Activated CD8-positive, alpha-beta memory T cell treated with anti-CD3 and anti-CD28 coated beads, Interleukin-2, amount 10 ng/mL, durations not matched to agents 7 days and 5 days (primary cell): Measurements from ENCODE around the gene ADGRG2. TPM values are rescaled to one million over a fixed set of nuclear protein-coding genes. Genes with fewer than 3 reads are reported as not detected.

Source experiments
- ATAC-seq: fragments of 150-1000 bp; cut with Tn5 transposase; one replicate; pipeline ENCODE4 v1.10.0; 2021; ENCODE audit warnings: moderate library complexity
- CTCF ChIA-PET: fragments of 350-600 bp; sonication (Branson Sonifier 250); formaldehyde crosslinking; loops from one replicate; lab custom pipeline; 2021; ENCODE audit warnings: antibody characterized with exemption; lab: Charles Lee
- DNase-seq: peaks from one replicate; pipeline ENCODE4 v3.0.0-alpha.2; 2020
- H3K27ac Mint-ChIP-seq: one replicate; pipeline ENCODE4 v1.8.0; 2021; ENCODE audit warnings: mild to moderate bottlenecking, mixed read lengths
- H3K27me3 Mint-ChIP-seq: one replicate; pipeline ENCODE4 v1.8.0; 2021; ENCODE audit warnings: mixed read lengths
- H3K36me3 Mint-ChIP-seq: one replicate; pipeline ENCODE4 v1.8.0; 2021; ENCODE audit warnings: mild to moderate bottlenecking, mixed read lengths
- H3K4me1 Mint-ChIP-seq: one replicate; pipeline ENCODE4 v1.8.0; 2021; ENCODE audit warnings: mixed read lengths
- H3K4me3 Mint-ChIP-seq: one replicate; pipeline ENCODE4 v1.8.0; 2021; ENCODE audit warnings: mild to moderate bottlenecking, moderate library complexity, mixed read lengths
- H3K9me3 Mint-ChIP-seq: one replicate; pipeline ENCODE4 v1.8.0; 2022; ENCODE audit warnings: low read depth, mixed read lengths
- total RNA-seq, 2 experiments: library from RNA; stranded (reverse); gene quantifications; one replicate each; pipeline ENCODE4 v1.2.3, GENCODE V29; 2021

Gene ADGRG2
- total RNA-seq, 2 experiments from 2014 or later = not detected

DNA sequence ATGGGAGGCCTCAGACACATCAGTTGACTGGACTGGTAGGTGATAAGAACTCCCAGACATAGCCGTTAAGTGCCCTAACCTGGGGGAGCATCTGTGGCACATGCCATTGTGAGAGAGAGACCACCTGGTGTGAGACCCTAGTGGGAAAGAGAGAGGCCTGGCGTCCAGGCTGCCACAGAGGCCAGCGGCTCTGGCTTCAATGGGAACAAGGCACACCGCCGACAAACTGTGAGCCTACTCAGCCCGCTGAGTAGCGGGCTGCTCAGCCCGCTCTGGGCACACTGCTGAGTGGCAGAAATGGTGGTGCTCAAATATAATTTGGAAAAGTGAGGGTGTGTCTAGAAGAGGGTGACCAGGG lies 172.3 kb downstream of the ADGRG2 start:
- Mint-ChIP-seq H3K9me3 (no peaks in the 10 kb centered on the region), H3K27ac (no peak overlapping the region), H3K27me3 (no peaks in the 10 kb centered on the region), H3K4me1 (peaks cover 9% of the 10 kb centered on the region), H3K4me3 (no peak overlapping the region), H3K36me3 (peaks cover 6% of the 10 kb centered on the region)
- DNase-seq (no peak), ATAC-seq (no peak)
- CTCF ChIA-PET = no interaction called here

DNA sequence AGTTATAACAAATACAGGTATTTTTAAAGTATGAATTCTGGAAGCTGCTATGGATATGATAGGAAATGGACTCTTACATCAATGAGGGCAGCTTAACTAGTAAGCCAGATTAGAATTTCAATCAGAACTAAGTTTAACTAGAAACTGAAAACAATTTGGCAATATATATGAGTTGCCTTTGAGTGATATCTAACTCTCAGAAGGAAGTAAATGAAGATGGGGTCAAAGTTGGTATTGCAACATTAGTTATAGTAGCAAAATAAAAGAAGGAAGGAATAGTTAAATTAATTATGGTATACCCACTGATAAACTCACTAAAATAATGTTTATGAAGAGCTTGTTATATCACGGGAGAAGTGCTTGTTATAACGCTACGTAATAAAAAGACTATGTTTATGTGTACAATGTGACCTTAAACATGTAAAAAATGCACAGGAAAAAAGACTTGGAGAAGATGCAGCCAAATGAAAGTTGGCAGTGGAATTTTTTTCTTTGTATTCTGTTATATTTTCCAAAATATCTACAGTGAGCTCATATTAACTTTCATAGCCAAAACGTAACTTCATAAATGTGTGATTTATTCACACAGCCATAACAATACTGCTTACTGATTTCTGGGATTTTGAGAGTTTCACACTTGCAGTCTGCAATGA lies 172.9 kb downstream of the ADGRG2 start:
- CTCF ChIA-PET = no interaction called here
- no peak for ATAC-seq
- H3K4me1 Mint-ChIP-seq = peaks cover 8% of the 10 kb centered on the region
- H3K36me3 Mint-ChIP-seq = peaks cover 6% of the 10 kb centered on the region
- H3K9me3 Mint-ChIP-seq = no peaks in the 10 kb centered on the region
- DNase-seq = no peak
- no peak overlapping the region for H3K4me3 Mint-ChIP-seq
- H3K27me3 Mint-ChIP-seq = no peaks in the 10 kb centered on the region
- H3K27ac Mint-ChIP-seq = no peak overlapping the region

DNA sequence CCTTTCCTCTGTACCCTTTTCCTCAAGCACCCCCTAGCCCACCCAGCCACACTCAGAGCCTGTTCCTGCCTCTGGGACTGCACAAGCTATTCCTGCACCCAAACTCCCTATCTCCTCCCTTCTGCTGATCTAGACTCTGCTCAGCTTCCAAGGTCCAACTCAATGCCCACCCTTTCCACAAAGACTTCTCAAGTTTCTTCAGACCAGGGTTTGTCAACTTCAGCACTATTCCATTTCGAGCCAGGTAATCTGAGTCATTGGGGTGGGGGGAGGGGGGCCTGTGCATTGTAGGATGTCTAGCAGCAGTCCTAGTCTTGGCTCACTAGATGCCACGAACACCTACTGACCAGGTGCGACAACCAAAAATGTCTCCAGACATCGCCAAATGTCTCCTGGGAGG lies 175.7 kb downstream of the ADGRG2 start:
- Mint-ChIP-seq H3K4me1 (no peaks in the 10 kb centered on the region), H3K36me3 (peaks cover 3% of the 10 kb centered on the region), H3K4me3 (no peak overlapping the region), H3K27me3 (no peaks in the 10 kb centered on the region), H3K27ac (no peak overlapping the region), H3K9me3 (no peaks in the 10 kb centered on the region)
- DNase-seq (no peak), ATAC-seq (no peak)
- CTCF ChIA-PET = no interaction called here

DNA sequence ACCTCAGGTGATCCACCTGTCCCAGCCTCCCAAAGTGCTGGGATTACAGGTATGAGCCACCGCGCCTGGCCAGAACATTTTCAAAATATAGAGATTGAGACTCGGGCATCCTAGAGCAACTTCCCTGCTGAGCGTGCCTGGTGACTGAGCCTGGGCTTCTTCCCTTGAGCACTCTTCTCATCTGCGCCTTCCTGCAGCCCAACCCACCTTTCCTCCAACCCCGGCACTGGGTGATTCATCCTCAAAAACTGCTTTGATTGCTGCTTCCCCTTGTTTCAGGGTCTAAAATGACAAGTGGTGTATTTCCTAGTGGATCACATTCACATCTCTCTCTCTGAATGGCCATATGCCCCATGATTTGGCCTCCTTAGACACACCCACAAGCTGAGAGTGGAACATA lies 176.1 kb downstream of the ADGRG2 start:
- H3K4me3 Mint-ChIP-seq = no peak overlapping the region
- no peak for ATAC-seq
- no peak overlapping the region for H3K27ac Mint-ChIP-seq
- CTCF ChIA-PET = no interaction called here
- no peaks in the 10 kb centered on the region for H3K27me3 Mint-ChIP-seq
- DNase-seq = no peak
- no peaks in the 10 kb centered on the region for H3K9me3 Mint-ChIP-seq
- no peaks in the 10 kb centered on the region for H3K4me1 Mint-ChIP-seq
- H3K36me3 Mint-ChIP-seq = peaks cover 3% of the 10 kb centered on the region

DNA sequence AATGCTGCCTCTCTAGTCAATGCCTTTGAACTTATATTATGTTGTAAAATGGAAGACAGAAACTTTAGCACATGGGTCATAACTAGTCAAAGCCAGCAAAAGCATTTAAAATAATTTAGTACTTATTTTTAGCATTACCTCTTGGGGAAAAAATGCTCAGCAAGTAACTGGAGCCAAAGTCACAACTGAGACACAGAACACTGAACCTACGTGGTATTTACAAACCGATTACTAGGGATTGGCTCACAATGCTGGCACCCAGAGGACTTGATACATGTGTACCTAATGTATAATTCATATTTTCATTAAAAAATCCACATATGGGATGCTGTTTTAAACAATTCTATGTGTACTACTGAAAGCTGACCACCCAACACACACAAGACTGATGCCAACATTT lies 176.8 kb downstream of the ADGRG2 start:
- no peak for ATAC-seq
- Mint-ChIP-seq H3K9me3 (no peaks in the 10 kb centered on the region), H3K36me3 (peaks cover 3% of the 10 kb centered on the region), H3K4me1 (no peaks in the 10 kb centered on the region), H3K4me3 (no peak overlapping the region), H3K27ac (no peak overlapping the region), H3K27me3 (no peaks in the 10 kb centered on the region)
- DNase-seq = no peak
- CTCF ChIA-PET = no interaction called here

DNA sequence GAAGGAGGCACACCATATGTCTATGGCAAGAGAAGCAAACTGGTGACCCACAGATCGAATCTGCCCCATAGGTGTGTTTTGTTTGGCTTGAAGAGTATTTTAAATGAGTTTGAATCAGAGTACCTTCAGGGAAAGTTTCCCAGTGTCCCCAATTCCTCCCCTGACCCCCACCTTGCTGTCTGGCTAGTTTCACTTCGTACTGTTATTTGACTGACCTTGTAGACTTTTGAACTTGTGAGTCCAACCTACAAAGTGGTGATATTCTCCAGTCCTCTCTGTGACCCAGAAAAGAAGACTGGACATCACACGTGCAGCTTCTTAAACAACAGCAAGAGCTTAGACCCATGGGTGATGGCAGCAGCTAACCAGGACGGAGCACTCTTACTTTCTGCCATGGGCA lies 177.8 kb downstream of the ADGRG2 start:
- ATAC-seq (no peak), DNase-seq (no peak)
- CTCF ChIA-PET = no interaction called here
- no peak overlapping the region for H3K27ac Mint-ChIP-seq
- no peaks in the 10 kb centered on the region for H3K27me3 Mint-ChIP-seq
- no peaks in the 10 kb centered on the region for H3K4me1 Mint-ChIP-seq
- no peaks in the 10 kb centered on the region for H3K9me3 Mint-ChIP-seq
- H3K36me3 Mint-ChIP-seq = peaks cover 3% of the 10 kb centered on the region
- no peak overlapping the region for H3K4me3 Mint-ChIP-seq

DNA sequence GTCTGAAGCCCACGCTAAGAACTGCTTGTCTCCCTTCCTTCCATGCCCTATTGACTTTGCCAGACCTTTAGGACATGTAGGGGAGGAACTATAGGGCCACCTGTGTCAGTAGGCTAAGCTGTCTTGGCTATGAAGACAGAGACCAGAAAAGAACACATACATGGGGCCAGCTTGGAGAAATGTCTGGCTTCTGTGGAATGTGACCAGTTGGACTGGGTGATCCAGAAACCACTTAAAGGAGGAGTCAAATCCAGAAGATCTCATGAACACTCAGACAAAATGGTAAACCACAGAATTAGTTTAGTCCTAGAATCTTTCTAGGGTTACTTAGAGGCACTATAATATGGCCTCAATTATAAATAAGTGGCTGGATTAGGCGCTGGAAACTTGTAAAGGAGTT lies 180.4 kb downstream of the ADGRG2 start:
- Mint-ChIP-seq H3K9me3 (no peaks in the 10 kb centered on the region), H3K4me1 (no peaks in the 10 kb centered on the region), H3K27ac (no peak overlapping the region), H3K27me3 (no peaks in the 10 kb centered on the region), H3K4me3 (no peak overlapping the region), H3K36me3 (no peaks in the 10 kb centered on the region)
- CTCF ChIA-PET = no interaction called here
- no peak for DNase-seq
- no peak for ATAC-seq

Other genes starting within 250 kb of the ADGRG2 start
- 10 to 100 TPM; 17.5 to 26.1 TPM for gene PHKA2, start 138.4 kb downstream of the ADGRG2 start, total RNA-seq
- 100 to 1,000 TPM; 162 to 180 TPM for gene PDHA1, start 221.5 kb upstream of the ADGRG2 start, total RNA-seq